HG02970 (cell line): Measurements from ENCODE around the gene KRT9.
"Not testable (repeated sequence)": the region's sequence is repeated elsewhere in the genome, so short reads cannot be mapped to it uniquely, and the experiment has no call there.

Experiments used
- ATAC-seq: cut with Tn5 transposase; IDR thresholded peaks from one replicate; pipeline ENCODE4 v1.9.1; 2021; ENCODE audit warnings: mild to moderate bottlenecking, moderate library complexity, moderate number of reproducible peaks; ENCODE audit not compliant: unreplicated experiment, low FRiP score

Gene KRT9, protein sequence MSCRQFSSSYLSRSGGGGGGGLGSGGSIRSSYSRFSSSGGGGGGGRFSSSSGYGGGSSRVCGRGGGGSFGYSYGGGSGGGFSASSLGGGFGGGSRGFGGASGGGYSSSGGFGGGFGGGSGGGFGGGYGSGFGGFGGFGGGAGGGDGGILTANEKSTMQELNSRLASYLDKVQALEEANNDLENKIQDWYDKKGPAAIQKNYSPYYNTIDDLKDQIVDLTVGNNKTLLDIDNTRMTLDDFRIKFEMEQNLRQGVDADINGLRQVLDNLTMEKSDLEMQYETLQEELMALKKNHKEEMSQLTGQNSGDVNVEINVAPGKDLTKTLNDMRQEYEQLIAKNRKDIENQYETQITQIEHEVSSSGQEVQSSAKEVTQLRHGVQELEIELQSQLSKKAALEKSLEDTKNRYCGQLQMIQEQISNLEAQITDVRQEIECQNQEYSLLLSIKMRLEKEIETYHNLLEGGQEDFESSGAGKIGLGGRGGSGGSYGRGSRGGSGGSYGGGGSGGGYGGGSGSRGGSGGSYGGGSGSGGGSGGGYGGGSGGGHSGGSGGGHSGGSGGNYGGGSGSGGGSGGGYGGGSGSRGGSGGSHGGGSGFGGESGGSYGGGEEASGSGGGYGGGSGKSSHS

DNA sequence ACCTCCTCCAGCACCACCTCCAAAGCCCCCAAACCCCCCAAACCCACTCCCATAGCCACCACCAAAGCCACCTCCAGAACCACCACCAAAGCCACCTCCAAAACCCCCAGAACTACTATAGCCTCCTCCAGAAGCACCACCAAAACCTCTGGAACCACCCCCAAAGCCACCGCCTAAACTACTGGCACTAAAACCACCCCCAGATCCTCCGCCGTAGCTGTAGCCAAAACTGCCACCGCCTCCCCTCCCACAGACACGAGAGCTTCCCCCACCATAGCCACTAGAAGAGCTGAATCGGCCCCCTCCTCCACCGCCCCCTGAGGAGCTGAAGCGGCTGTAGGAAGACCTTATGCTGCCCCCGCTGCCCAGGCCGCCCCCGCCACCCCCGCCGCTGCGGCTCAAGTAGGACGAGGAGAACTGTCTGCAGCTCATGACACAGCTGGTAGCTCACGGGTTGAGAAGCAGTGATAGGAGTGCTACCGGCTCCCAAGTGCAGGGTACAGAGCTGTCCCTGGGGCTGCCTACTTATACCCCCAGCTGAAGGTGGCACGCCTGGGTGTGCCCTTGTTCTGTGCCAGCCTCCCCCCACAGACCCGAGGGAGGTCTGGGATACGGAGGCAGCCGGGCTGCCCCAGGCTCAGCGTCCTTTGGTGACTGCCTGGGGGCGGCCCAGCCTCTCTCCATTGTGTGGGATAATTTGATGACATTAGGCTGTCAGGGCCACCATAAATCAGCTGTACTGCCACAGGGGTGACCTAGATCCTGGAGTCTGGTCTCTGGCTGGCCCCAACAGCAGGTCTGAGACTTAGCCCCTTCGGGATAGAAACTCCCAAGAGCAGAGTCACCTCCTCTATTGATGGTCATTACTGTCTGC lies at the start of gene KRT9:
Gene KRT9 (minus strand): TSS at position 499 of the 874 bp plus-strand sequence. CDS start 67 bp downstream, at position 432.
- ATAC-seq = no peak

DNA sequence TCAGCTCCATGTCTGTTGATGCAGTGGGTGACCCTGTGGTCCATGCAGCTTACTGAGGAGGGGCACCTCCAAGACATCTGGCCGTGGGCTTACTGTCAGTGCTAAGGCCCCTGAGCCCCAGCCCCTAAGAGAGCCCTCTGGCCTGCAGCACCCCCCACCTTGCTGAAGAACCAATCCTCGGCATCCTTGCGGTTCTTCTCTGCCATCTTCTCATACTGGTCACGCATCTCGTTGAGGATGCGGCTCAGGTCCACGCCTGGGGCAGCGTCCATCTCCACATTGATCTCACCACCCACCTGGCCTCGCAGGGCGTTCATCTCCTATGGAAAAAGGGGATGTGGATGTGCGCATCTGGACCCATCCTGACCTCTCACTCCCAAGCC lies 49.6 kb upstream of the KRT9 start:
- not testable (repeated sequence) for ATAC-seq

DNA sequence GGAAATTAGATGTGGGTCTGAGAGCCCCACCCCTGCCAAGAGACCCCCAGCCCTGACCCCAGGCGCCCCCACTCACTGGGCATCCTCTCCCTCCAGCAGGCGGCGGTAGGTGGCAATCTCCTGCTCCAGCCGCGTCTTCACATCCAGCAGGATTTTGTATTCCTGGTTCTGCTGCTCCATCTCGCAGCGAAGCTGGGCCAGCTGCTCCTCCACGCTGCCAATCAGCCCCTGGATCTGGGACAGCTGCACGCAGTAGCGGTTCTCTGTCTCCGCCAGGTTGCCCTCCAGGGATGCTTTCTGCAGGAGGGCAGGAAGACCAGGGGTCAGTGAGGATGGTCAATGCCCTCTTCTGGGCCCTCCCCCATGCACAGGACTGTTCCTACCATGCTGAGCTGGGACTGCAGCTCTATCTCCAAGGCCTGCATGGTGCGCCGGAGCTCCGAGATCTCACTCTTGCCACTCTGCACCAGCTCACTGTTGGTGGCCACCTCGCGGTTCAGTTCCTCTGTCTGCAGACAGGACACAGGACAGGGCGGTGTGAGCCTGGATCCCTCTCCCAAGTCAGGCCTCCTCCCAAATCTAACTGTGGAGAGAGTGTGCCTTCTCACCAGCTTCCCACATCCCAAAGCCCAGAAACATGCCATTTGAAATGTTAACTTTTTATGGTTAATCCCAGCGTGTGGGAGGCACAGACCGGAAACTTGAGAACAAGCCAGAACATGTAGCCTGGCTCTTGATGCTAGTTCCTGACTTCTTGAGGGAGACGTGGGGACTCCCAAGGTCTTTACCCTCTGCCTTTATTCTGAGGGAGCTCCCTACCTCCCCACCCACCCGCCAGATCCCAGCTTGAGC lies 49.0 kb upstream of the KRT9 start:
- ATAC-seq = no peak

DNA sequence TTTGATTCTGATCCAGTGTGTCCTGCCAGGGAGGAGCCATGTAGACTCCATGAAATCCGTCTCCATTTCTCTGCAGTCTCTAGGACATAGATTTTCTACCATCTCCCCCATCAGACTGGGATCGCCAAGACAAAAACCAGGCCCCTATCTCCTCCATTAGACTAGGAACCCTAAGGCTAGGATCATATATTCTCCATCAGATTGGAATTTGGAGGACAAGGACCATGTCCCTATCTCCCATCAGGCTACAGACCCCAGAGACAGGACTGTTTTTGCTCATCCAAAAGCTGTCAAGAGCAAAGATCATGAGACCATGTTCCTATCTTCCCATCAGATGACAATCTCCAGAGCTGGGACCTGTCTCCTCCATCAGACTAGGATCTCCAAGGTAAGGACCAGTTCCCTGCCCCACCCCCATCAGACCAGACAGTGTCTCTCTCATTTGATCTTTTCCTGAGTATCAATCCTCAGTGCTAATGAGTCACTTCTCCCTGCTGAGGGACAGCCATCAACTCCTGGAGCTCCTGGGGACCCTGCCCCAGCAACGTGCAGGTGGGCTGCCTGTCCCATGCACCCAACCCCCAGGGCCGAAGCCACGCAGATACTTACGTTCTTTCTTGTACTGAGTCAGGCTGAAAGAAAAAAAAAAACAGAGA lies 48.2 kb upstream of the KRT9 start:
- not testable (repeated sequence) for ATAC-seq

DNA sequence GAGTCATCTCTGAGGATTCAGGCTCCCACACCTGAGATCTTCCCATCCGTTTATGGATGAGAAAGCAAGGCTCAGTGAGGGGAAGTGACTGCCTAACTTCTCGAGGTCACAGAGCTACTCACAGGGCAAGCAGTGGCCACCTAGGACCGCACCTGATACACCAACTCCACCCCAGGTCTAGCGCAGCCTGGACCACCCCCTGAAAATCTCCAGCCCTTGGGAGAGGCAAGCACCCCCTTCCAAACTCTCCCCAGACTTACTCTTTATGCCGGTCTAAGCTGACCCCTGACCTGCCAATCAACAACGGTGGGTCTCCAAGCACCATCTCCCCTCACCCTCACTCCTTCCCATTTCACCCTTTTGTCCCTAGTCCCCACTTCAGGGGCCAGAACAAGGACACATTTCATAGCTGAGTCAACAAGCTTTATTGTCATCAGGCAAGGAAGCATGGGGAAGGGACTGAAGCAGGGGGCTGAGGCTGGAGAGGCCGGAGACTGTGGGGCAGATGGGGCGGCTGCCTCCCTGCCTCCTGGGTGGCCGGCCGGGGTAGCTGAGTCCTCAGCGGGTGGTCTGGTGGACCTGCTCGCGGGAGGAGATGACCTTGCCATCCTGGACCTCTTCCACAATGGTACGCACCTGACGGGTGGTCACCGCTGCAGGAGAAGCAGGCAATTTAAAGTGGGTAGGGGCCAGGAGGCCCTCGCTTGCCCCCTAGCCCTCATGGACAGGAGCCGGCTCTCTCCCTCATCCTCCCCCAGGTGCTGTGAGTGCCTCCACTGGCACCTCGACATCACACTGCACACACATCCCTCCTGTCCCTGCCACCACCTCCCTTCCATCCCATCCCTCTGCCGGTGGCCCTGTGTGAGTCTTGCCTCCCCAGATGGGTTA lies 47.4 kb upstream of the KRT9 start:
- ATAC-seq = no peak

DNA sequence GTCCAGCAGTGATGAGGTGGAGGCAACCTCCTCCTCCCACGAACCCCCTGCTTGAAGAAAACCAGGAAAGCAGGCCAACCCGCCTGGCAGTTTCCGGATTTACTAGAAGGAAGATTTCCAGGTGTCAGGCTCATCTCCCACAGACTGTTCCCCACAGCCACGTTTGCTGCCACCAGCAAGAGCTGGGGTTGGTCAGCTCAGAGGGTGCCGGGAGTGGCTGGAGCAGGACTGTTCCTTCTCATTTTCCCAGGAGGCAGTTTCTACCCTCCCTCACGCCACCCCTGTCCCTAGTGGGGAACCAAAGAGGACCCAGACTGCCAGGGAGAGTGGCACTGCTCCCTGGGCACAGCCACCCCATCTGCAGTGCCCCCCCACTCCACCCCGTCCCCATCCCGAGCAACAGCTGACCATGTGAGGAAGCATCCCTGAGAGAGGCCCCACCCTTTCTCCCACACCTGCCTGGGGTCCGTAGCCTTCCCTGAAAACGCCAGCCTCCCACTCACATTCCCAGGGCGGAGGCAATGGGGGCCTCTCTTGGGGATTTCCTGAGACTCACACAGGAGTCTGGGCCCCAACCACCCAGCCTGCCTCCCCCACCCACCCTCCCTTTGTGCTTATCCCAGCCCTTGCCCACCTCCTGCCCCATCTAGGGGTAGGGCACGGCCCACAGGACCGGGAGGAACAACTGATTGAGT lies 46.6 kb upstream of the KRT9 start:
- no peak for ATAC-seq

DNA sequence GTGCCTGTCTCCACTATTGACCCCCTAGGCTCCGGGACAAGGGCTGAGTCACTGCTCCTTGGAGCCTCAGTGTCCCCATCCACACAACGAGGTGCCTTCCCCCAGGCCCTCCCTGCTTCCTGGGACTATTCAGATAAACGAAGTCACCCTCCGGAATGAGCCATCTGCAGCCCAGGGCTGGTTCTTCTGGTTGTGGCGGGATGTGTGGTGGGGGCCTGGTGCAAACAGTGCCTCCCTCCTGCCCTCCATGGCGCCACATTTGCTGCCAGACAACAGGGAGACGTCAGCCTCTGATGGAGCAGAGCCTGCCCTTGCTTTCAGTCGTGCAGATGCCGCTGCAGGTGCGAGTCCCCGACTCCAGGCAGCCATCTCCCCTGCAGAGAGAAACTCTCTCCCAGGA lies 45.8 kb upstream of the KRT9 start:
- no peak for ATAC-seq

DNA sequence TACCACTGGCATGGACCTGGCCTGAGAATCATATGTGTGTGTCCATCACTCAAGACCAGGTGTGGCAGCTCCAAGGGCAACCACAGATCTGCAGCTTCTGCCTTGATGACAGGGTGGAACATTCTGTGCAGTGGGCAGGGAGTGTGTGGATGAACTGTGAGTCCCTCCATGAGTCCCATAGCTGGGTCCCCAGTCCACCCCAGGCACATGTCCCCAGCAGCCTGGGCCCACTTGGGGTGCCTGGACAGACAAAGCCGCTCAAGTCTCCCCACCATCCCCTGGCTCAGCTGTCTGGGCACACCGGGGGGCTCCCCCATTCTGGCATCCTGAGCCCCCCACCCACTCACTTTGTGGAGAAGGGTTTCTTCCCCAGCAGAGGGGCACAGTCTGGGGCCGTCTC lies 45.3 kb upstream of the KRT9 start:
- no peak for ATAC-seq

DNA sequence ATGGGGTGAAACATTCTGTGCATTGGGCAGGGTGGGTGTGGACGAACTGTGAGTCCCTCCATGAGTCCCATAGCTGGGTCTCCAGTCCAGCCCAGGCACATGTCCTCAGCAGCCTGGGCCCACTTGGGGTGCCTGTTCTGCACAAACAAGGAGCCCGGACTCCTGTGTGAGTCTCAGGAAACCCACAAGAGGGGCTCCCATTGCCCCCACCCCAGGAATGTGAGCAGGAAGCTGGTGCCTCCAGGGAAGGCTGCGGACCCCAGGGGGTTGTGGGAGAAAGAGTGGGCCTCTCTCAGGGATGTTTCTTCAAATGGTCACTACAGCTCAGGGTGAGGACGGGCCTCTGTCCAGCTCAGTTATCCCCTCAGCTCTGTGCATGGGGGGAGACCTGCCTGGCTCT lies 44.6 kb upstream of the KRT9 start:
- not testable (repeated sequence) for ATAC-seq

DNA sequence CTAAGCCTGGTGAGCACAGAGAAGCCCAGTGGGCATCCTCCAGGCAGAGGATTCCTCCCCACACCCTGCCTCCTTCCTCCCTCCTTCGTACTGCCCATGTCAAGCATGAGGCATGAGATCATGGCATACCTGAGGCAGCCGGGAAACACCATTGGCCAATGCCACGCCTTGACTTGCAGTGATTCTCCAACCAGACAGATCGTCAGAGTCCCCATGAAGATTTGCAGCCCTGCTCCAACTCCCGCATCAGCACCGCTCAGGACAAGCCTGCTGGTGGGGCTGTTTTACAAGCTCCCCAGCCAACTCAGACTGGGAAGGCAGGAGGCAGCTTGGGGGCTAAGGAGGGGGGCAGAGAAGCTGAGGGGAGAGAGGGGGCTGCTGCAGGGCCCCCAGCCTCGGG lies 43.6 kb upstream of the KRT9 start:
- ATAC-seq = no peak

DNA sequence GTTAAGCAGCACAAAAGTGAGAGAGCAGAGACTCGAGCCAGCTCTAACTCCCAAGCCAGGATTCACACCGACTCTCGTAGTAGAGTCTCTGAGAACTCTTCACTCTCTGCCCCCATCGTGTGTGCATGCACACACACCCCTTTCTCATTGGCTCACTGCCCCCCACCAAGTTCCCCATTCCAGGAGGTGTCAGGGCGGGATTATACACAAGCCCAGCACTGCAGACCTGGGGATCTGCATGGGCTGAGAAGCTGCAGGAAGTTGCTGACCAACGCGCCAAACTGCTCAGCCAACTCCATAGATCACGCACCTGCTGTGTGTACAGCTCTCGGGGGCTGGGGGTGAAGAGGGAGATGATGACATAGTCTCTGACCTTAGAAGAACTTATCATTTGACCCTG lies 42.9 kb upstream of the KRT9 start:
- not testable (repeated sequence) for ATAC-seq

DNA sequence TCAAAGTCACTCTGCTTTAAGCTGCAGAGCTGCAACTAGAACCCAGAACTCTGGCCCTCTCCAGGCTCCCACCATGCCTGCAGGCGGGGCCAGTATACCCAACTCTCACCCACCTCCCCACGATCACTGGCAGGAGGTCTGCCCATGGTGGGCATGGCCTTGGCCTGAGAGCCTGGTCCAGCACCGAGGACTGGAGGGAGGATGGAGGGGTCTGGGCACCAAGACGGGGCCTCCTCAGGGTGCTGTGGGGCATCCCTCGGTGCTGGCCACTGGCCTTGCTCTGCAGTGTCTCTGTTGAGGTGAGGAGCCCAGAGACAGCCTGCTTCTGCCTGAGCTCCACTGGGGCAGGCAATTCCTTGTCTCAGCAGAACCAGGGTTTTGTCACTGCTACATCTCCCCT lies 42.2 kb upstream of the KRT9 start:
- ATAC-seq = no peak

DNA sequence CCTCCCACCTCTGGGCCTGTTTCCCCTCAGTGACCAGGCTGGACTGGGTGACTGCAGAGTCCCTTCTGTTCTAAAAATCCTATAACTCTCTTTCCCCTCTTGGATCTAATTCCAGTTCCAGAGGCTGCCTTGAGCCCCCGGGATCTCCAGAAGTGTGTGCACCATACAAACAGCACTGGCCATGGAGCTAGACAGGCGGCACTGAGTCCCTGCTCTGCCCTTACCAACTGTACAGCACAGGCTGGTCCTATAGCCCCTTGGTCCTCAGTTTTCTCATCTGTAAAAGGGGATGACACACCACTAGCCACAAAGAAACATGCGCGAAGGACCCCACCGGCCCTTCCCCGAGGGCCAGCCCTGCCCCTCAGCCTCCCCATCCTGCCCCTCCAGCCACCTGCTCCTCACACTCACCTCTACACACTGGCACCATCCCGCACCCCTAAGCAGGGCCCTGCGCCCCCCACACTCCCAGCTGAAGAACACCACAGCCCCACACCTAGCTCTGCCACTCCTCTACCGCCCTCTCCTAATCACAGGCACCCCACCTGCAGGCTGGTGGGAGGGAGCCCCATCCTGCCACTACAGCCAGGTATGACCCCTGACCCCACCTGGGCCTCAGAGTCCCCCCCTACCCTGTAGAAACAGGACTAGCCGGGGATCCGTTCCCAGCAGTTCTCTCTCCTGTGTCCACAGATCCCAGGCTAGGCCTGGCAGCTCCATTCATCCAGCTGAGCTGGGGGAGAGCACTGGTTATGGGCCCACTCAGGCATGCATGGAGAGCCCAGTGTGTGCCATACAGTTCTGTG lies 41.6 kb upstream of the KRT9 start:
- ATAC-seq = no peak

DNA sequence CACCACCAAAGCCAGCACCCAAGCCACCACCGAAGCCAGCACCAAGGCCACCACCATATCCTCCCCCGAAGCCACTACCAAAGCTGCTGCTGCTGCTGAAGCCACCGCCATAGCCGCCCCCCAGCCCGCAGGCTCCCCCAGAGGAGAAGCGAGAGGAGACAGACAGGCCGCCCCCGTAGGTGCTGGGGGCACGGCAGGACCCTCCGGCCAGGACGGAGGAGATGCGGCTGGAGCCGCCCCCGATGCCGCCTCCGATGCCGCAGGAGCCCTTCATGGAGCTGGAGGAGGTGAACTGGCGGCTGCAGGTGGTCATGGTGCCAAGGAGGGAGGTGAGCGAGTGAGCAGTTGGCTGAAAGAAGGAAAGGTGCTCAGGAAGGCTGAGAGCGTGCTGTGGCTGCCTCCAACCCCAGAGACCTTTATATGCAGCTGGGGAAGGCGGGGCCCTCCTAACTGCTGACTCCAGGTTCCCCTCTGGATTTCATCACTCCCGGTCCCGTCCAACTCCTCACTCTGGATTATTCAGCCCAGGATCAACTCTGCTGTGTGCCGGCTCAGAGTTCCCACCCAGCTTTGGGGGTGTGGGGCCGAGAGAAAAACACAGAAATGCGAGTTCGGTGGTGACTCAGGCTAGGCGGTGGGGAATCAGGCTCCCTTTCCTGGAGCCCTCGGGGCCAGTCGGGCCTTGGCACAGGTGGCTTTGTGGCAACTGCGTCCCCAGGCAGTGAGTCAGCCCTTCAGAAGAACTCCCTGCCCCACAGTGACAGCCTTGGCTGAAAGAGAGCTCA lies 40.7 kb upstream of the KRT9 start, which contains the start of gene KRT16:
Gene KRT16 (minus strand): TSS at position 392 of the 785 bp plus-strand sequence. CDS start 79 bp downstream, at position 313.
- not testable (repeated sequence) for ATAC-seq

DNA sequence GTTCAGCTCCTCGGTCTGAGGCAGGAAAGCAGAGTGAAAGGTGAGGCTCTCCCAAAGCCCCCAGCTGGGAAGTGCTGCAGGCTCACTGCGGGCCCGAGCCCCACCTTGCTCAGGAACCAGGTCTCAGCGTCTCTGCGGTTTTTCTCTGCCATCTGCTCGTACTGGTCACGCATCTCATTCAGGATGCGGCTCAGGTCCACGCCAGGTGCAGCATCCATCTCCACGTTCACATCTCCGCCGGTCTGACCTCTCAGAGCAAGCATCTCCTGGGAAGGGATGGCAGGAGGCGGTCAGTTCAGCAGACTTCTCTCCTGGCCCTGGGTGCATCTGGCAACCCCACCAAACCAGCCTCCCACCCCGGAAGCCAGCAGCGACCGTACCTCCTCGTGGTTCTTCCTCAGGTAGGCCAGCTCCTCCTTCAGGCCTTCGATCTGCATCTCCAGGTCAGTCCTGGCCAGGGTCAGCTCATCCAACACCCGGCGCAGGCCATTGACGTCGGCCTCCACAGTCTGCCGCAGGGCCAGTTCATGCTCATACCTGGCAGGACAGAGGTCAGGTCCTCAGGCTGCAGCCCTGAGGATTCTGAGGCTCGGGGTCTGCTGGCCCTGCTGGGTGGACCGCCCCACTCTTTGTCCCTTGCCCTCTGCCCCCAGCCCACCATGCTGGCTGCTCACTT lies 39.2 kb upstream of the KRT9 start:
- ATAC-seq = no peak

DNA sequence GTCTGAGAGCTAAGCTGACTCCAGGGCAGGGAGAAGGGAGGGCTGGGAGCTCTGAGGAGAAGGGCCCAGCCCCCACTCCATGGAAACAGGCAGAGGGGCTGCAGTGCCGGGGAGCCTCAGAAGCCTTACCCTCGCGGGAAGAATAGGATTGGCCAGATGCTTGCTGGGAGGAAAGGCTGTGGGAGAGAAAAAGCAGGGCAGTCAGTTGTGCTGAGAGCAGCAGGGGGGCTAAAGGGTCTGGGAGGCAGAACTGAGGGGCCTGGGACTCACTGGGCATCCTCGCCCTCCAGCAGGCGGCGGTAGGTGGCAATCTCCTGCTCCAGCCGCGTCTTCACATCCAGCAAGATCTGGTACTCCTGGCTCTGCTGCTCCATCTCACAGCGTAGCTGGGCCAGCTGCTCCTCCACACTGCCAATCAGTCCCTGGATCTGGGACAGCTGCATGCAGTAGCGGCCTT lies 38.2 kb upstream of the KRT9 start:
- not testable (repeated sequence) for ATAC-seq
